IMR-90 (cell line): ENCODE measurements around the gene NOP10.

Experiments
- CEBPB ChIP-seq: IDR thresholded peaks from 2 replicates; pipeline ENCODE4 v1.6.1; 2012; ENCODE audit warnings: low read depth, low read length, improper control_type of control experiment
- CHD1 ChIP-seq: IDR thresholded peaks from 2 replicates; pipeline ENCODE4 v1.6.1; 2012; ENCODE audit warnings: low read depth, low read length, improper control_type of control experiment
- CTCF ChIP-seq: conservative IDR thresholded peaks from 2 replicates; pipeline ENCODE4 v1.5.1; 2012; ENCODE audit warnings: mild to moderate bottlenecking, low read depth, low read length, improper control_type of control experiment
- ELK1 ChIP-seq: fragments of 150-350 bp; IDR thresholded peaks from 2 replicates; pipeline ENCODE4 v1.6.1; 2016; ENCODE audit warnings: low read depth, mild to moderate bottlenecking, low read length, moderate library complexity, borderline replicate concordance
- MAFK ChIP-seq: IDR thresholded peaks from 2 replicates; pipeline ENCODE4 v1.6.1; 2012; ENCODE audit warnings: low read depth, low read length, improper control_type of control experiment
- MAZ ChIP-seq: IDR thresholded peaks from 2 replicates; pipeline ENCODE4 v1.6.1; 2012; ENCODE audit warnings: low read depth, mild to moderate bottlenecking, low read length, improper control_type of control experiment, moderate library complexity, borderline replicate concordance
- NFE2L2 ChIP-seq: fragments of 150-350 bp; IDR thresholded peaks from 2 replicates; pipeline ENCODE4 v1.6.1; 2016; ENCODE audit warnings: low read depth, mild to moderate bottlenecking, low read length
- POLR2A ChIP-seq: IDR thresholded peaks from 2 replicates; pipeline ENCODE4 v1.6.1; 2012; ENCODE audit warnings: mild to moderate bottlenecking, low read depth, low read length
- RAD21 ChIP-seq: IDR thresholded peaks from 2 replicates; pipeline ENCODE4 v1.6.1; 2012; ENCODE audit warnings: low read length, improper control_type of control experiment
- RCOR1 ChIP-seq: IDR thresholded peaks from 2 replicates; pipeline ENCODE4 v1.6.1; 2012; ENCODE audit warnings: mild to moderate bottlenecking, low read length, improper control_type of control experiment; ENCODE audit not compliant: insufficient replicate concordance
- RFX5 ChIP-seq: IDR thresholded peaks from 2 replicates; pipeline ENCODE4 v1.8.0; 2012; ENCODE audit warnings: low read depth, mild to moderate bottlenecking, low read length, moderate library complexity
- SMC3 ChIP-seq: fragments of 150-350 bp; IDR thresholded peaks from 2 replicates; pipeline ENCODE4 v1.6.1; 2016; ENCODE audit warnings: low read depth, mild to moderate bottlenecking, antibody characterized with exemption, low read length, moderate library complexity
- USF2 ChIP-seq: fragments of 150-350 bp; IDR thresholded peaks from 2 replicates; pipeline ENCODE4 v1.6.1; 2017; ENCODE audit warnings: mild to moderate bottlenecking, antibody characterized with exemption, low read length, low read depth

- TF ChIP-seq CTCF = no peak
- TF ChIP-seq MAZ = no peak
- no peak for TF ChIP-seq RAD21
- TF ChIP-seq POLR2A = no peak
- TF ChIP-seq NFE2L2 = no peak
- no peak for TF ChIP-seq RCOR1
- TF ChIP-seq SMC3 = no peak
- TF ChIP-seq CEBPB = no peak
- TF ChIP-seq MAFK = no peak
- TF ChIP-seq CHD1 = no peak
- TF ChIP-seq USF2 = no peak
- no peak for TF ChIP-seq RFX5
- TF ChIP-seq ELK1 = no peak
These were observed 45.9 kb downstream of the NOP10 start for GRCh38 chr15:34297059-34297458.
